ENCODE measurements around the gene SCGN.
"Not testable (repeated sequence)": the region's sequence is repeated elsewhere in the genome, so short reads cannot be mapped to it uniquely, and the experiment has no call there.

Gene SCGN

DNA sequence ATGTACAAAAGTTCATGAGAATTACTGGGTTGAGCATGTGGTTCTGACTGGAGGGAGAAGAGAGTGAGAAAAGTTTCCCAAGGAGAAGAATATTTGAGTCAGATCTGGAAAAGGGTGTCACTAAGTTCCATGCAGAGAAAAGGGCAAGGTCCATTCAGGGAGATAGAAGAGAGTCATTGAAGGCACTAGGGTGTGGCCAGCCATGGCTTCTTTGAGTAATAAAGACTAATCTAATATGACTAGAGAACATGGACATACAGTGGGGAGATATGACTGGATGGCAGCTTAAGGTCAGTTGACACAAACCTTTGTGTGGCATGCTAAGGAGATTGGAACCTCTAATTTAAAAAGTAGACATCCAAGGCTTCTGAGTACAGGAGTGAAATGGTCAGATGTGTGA lies 91.9 kb downstream of the SCGN start:
- TF ChIP-seq CTCF (IDR thresholded peaks at IDR 0.05; ENCODE audit: insufficient read depth, low read depth, low read length, missing control alignments): no peak
- H3K4me3 ChIP-seq (ENCODE audit: low read length): no peak overlapping the region
- DNase-seq (ENCODE audit: low read depth): no peak

- no peak overlapping the region for H3K4me3 ChIP-seq (ENCODE audit: low read length)
- no peak for TF ChIP-seq CTCF (IDR thresholded peaks at IDR 0.05; ENCODE audit: insufficient read depth, low read depth, low read length, missing control alignments)
- no peak for DNase-seq (ENCODE audit: low read depth)
Measured at GRCh38 chr6:25745836-25746235, 93.8 kb downstream of the SCGN start.

- TF ChIP-seq CTCF (IDR thresholded peaks at IDR 0.05; ENCODE audit: insufficient read depth, low read depth, low read length, missing control alignments): no peak
- no peak overlapping the region for H3K4me3 ChIP-seq (ENCODE audit: low read length)
- DNase-seq (ENCODE audit: low read depth): no peak
Measured at GRCh38 chr6:25746968-25747367, 95.0 kb downstream of the SCGN start.

DNA sequence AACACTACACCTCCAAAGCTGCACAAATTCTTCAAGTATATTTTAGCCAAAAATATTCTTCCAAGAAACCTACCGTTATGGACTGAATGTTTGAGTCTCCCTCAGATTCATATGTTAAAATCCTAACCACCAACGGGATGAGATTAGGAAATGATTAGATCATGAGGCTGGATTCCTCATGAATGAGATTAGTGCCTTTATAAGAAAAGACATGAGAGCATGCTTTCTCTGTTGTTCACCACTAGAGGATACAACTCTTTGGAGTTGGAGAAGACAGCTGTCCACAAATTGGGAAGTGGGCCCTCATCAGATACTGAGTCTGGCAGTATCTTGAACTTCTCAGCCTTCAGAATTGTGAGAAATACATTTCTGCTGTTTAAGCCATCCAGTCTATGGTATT lies 95.5 kb downstream of the SCGN start:
- H3K4me3 ChIP-seq (ENCODE audit: low read length): no peak overlapping the region
- no peak for TF ChIP-seq CTCF (IDR thresholded peaks at IDR 0.05; ENCODE audit: insufficient read depth, low read depth, low read length, missing control alignments)
- DNase-seq (ENCODE audit: low read depth): no peak

DNA sequence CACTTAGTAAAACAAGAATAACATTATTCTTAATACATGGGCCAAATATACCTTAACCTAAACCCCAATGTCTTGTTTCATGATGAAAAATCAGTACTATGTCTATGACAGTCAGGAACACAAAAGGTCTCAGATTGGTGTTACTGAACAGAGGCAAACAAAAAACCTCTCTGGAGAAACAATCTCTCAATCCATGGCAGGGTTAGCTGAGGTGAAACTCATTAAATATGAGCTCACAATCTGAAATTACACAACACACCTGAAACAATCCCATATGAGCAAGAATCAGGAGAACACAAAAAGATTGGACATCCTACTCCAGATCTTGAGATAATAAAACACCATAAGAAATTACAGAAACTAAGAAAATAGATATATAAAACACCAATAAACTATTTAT lies 96.0 kb downstream of the SCGN start:
- DNase-seq (ENCODE audit: low read depth): no peak
- no peak for TF ChIP-seq CTCF (IDR thresholded peaks at IDR 0.05; ENCODE audit: insufficient read depth, low read depth, low read length, missing control alignments)
- H3K4me3 ChIP-seq (ENCODE audit: low read length): no peak overlapping the region

DNA sequence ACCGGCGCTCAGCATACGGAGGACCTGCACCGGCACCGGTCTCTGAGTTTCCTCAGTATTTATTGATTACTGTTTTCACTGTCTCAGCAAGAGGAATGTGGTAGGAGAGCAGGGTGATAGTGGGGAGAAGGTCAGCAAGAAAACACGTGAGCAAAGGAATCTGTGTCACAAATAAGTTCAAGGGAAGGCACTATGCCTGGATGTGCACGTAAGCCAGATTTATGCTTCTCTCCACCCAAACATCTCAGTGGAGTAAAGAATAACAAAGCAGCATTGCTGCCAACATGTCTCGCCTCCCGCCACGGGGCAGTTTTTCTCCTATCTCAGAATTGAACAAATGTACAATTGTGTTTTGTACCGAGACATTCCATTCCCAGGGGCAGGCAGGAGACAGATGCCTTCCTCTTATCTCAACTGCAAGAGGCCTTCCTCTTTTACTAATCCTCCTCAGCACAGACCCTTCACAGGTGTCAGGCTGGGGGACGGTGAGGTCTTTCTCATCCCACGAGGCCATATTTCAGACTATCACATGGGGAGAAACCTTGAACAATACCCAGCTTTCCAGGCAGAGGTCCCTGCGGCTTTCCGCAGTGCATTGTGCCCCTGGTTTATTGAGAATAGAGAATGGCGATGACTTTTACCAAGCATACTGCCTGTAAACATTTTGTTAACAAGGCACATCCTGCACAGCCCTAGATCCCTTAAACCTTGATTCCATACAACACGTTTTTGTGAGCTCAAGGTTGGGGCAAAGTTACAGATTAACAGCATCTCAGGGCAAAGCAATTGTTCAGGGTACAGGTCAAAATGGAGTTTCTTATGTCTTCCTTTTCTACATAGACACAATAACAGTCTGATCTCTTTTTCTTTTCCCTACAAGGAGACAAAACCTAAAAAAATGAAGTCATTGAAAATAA lies 96.8 kb downstream of the SCGN start:
- not testable (repeated sequence) for DNase-seq (ENCODE audit: low read depth); H3K4me3 ChIP-seq (ENCODE audit: low read length)

DNA sequence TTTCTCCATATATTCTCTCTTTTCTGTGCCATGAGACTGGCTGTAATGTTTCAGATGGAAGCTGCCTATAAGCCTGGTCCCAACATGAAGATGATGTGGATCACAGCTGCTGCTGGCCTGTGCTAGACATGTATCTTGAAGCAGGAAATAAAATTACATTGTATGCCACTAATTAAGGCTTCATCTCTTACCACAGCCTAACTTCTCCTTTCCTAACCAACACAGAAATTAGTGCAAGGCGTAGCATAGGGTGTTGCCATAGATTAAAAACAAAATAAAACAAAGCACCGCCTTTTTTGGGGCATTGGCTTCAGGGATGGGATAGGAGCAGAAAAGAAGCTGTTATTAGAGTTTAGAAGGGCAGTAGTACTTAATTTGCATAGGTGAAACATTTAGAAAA lies 97.8 kb downstream of the SCGN start:
- no peak for TF ChIP-seq CTCF (IDR thresholded peaks at IDR 0.05; ENCODE audit: insufficient read depth, low read depth, low read length, missing control alignments)

More for the DNA sequence above, 97.8 kb downstream of the SCGN start:
- DNase-seq (ENCODE audit: low read depth): no peak
- H3K4me3 ChIP-seq (ENCODE audit: low read length): no peak overlapping the region

Data from epithelial cell of esophagus (primary cell).